GM21576 (cell line): Measurements from ENCODE around the gene PAPPA.
A peak's percentile ranks its signal among the peaks of the same experiment; 100 is the strongest.

Experiments
- ATAC-seq: cut with Tn5 transposase; IDR thresholded peaks from one replicate; pipeline ENCODE4 v1.9.1; 2021; ENCODE audit warnings: mild to moderate bottlenecking, moderate library complexity; ENCODE audit not compliant: unreplicated experiment

PAPPA gene

GRCh38 chr9:116447934-116448333 lies 294.3 kb downstream of the PAPPA start:
- ATAC-seq, result no peak

GRCh38 chr9:116448431-116448830 lies 294.8 kb downstream of the PAPPA start:
- ATAC-seq, result no peak

GRCh38 chr9:116449949-116450348 lies 296.4 kb downstream of the PAPPA start:
- ATAC-seq, result no peak

- peak; percentile 90 for ATAC-seq
Observed at GRCh38 chr9:116450378-116451139, 297.0 kb downstream of the PAPPA start.

- no peak for ATAC-seq
Observed at GRCh38 chr9:116451500-116452115, 298.0 kb downstream of the PAPPA start.
